HEK293 (cell line): ENCODE data around the gene DDB1.

Source experiments
- ATF2 ChIP-seq: fragments of 450-650 bp; formaldehyde crosslinking; IDR thresholded peaks from 2 replicates; pipeline ENCODE4 v1.5.1; 2016; ENCODE audit warnings: missing biosample characterization, missing genetic modification characterization, low read depth
- CTCF ChIP-seq: fragments of 450-650 bp; formaldehyde crosslinking; IDR thresholded peaks from 2 replicates; pipeline ENCODE4 v1.5.1; 2016; ENCODE audit warnings: missing biosample characterization, missing genetic modification characterization
- REST ChIP-seq: fragments of 450-650 bp; formaldehyde crosslinking; IDR thresholded peaks from 2 replicates; pipeline ENCODE4 v1.5.1; 2016; ENCODE audit warnings: missing biosample characterization, missing genetic modification characterization
- SP2 ChIP-seq: fragments of 450-650 bp; formaldehyde crosslinking; IDR thresholded peaks from 2 replicates; pipeline ENCODE4 v1.5.1; 2016; ENCODE audit warnings: missing biosample characterization, missing genetic modification characterization
- SP7 ChIP-seq: fragments of 450-650 bp; formaldehyde crosslinking; IDR thresholded peaks from 2 replicates; pipeline ENCODE4 v1.5.1; 2016; ENCODE audit warnings: missing biosample characterization, missing genetic modification characterization
- WT1 ChIP-seq: fragments of 450-650 bp; formaldehyde crosslinking; IDR thresholded peaks from 2 replicates; pipeline ENCODE4 v1.5.1; 2016; ENCODE audit warnings: missing biosample characterization, missing genetic modification characterization
- ZBTB11 ChIP-seq: fragments of 450-650 bp; formaldehyde crosslinking; conservative IDR thresholded peaks from 2 replicates; pipeline ENCODE4 v1.5.1; 2016; ENCODE audit warnings: low read depth, missing biosample characterization, missing genetic modification characterization
- ZNF2 ChIP-seq: fragments of 450-650 bp; formaldehyde crosslinking; IDR thresholded peaks from 2 replicates; pipeline ENCODE4 v1.5.1; 2016; ENCODE audit warnings: missing biosample characterization, missing genetic modification characterization
- ZNF324 ChIP-seq: fragments of 450-650 bp; formaldehyde crosslinking; IDR thresholded peaks from 2 replicates; pipeline ENCODE4 v1.5.1; 2016; ENCODE audit warnings: missing biosample characterization, missing genetic modification characterization
- ZNF350 ChIP-seq: fragments of 450-650 bp; formaldehyde crosslinking; IDR thresholded peaks from 2 replicates; pipeline ENCODE4 v1.5.0; 2017; ENCODE audit warnings: missing biosample characterization, mild to moderate bottlenecking, missing genetic modification characterization
- ZNF558 ChIP-seq: fragments of 450-650 bp; formaldehyde crosslinking; IDR thresholded peaks from 2 replicates; pipeline ENCODE4 v1.5.1; 2016; ENCODE audit warnings: missing biosample characterization, missing genetic modification characterization
- ZNF692 ChIP-seq: fragments of 450-650 bp; formaldehyde crosslinking; IDR thresholded peaks from 2 replicates; pipeline ENCODE4 v1.5.1; 2016; ENCODE audit warnings: missing biosample characterization, missing genetic modification characterization

- TF ChIP-seq SP7 (tag by site-specific recombination) (no peak), ZNF2 (tag by site-specific recombination) (no peak), SP2 (tag by site-specific recombination) (no peak), CTCF (tag by site-specific recombination) (no peak), ZNF324 (tag by site-specific recombination) (no peak), ZNF350 (tag by site-specific recombination) (no peak), ZNF692 (tag by site-specific recombination) (no peak), ZBTB11 (tag by site-specific recombination) (no peak), REST (tag by site-specific recombination) (no peak), ATF2 (tag by site-specific recombination) (no peak), ZNF558 (tag by site-specific recombination) (no peak), WT1 (no peak)
Observed at GRCh38 chr11:61338783-61339489, 6.0 kb upstream of the DDB1 start.
